ENCODE data around the gene ZNF689. TPM values are rescaled to one million over a fixed set of nuclear protein-coding genes. Genes with fewer than 3 reads are reported as not detected.

The ZNF689 gene
- polyA plus RNA-seq, 2 donors = 1.3 to 2.0 TPM

DNA sequence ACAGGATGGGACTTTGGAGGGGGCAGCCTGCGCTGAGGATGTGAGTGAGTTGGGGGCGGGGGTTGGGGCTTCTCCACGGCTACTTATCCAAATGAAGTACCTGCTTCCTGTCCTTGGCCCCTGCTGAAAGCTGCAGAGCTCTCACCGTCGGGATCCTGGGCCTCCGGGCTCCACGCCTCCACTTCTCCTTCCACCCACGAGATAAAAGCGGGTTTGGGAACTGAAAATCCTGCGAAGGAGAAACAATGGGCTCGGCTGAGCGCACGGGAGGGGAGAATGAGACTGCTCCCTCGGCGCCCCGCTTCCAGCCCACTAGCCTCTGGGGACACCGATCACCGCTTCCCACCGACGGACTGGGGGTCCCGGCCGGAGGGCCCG lies 25.2 kb downstream of the ZNF689 start:
- Histone ChIP-seq H3K9me3 (ENCODE audit: control insufficient read depth in 2 of 2, insufficient read depth in 1 of 2, low read depth in 1 of 2, low read length in 1 of 2) (no peaks in the 10 kb centered on the region), H3K4me1 (ENCODE audit: control insufficient read depth in 2 of 2, insufficient read depth in 2 of 2, low read length in 1 of 2) (peaks cover 0 to 4% of the 10 kb centered on the region in 2 donors), H3K27ac (ENCODE audit: low read depth in 2 of 2, low read length in 1 of 2) (peak overlapping the region; percentile 90), H3K4me3 (ENCODE audit: low read depth in 1 of 2, low read length in 2 of 2) (peak overlapping the region; percentile 72 to 80), H3K36me3 (ENCODE audit: control insufficient read depth in 2 of 2, insufficient read depth in 2 of 2, low read length in 1 of 2) (peaks cover 6 to 15% of the 10 kb centered on the region in 2 donors), H3K27me3 (ENCODE audit: control insufficient read depth in 1 of 2, insufficient read depth in 2 of 2, low read length in 2 of 2) (no peaks in the 10 kb centered on the region)
- 2 to 3% methylated on average over 21 to 23 of the region's 23 CpGs for WGBS, 2 donors

DNA sequence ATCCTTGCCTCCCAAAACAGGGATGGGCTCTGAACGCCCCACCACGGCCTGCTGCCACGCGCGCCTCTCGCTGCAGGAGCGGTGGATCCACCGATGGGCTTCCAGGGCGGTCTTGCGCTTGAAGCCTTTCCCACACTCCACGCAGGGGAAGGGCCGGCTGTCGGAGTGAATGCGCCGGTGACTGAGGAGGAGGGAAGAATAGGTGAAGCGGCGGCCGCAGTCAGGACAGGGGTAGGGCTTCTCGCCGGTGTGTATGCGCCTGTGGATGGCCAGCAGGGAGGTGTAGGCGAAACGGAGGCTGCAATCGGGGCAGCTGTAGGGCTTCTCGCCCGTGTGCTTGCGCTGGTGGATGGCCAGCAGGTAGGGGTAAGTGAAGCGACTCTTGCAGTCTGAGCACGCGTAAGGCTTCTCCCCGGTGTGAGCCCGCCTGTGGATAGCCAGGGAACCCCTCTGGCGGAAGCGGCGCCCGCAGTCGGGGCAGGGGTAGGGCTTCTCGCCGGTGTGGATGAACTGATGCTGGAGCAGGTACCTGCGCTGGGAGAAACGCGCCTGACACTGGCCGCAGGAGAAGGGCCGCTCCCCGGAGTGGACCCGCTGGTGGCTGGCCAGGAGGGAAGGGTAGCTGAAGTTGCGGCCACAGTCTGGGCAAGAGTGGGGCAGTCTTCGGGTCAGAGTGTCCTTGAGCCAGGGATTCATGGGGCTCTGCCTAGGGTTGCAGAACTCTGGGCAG lies 27.4 kb downstream of the ZNF689 start:
- Histone ChIP-seq H3K4me1 (ENCODE audit: control insufficient read depth in 2 of 2, insufficient read depth in 2 of 2, low read length in 1 of 2) (peaks cover 0 to 4% of the 10 kb centered on the region in 2 donors), H3K27me3 (ENCODE audit: control insufficient read depth in 1 of 2, insufficient read depth in 2 of 2, low read length in 2 of 2) (no peaks in the 10 kb centered on the region), H3K36me3 (ENCODE audit: control insufficient read depth in 2 of 2, insufficient read depth in 2 of 2, low read length in 1 of 2) (peaks cover 11 to 15% of the 10 kb centered on the region in 2 donors)

DNA sequence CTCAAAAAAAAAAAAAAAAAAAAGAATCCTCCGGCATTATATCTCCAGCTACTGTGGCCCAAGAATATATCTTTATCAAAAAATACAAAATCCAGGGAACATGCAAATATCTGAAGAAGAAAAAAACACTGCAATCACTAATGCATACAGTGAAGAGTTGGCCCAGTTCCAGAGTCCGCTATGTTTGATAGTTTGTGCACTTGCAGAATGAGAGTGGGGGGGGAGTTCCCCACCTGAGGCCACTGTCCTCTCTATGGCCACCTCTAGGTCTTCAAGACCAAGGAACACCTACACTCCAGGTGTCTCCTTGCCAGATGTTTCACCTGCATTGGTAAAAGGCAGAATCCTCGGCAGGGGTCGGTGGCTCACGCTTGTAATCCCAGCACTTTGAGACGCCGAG lies 28.7 kb downstream of the ZNF689 start:
- Histone ChIP-seq H3K36me3 (ENCODE audit: control insufficient read depth in 2 of 2, insufficient read depth in 2 of 2, low read length in 1 of 2) (peaks cover 11 to 15% of the 10 kb centered on the region in 2 donors), H3K4me3 (ENCODE audit: low read depth in 1 of 2, low read length in 2 of 2) (no peak overlapping the region), H3K27ac (ENCODE audit: low read depth in 2 of 2, low read length in 1 of 2) (no peak overlapping the region), H3K9me3 (ENCODE audit: control insufficient read depth in 2 of 2, insufficient read depth in 1 of 2, low read depth in 1 of 2, low read length in 1 of 2) (no peaks in the 10 kb centered on the region), H3K4me1 (ENCODE audit: control insufficient read depth in 2 of 2, insufficient read depth in 2 of 2, low read length in 1 of 2) (peaks cover 0 to 4% of the 10 kb centered on the region in 2 donors), H3K27me3 (ENCODE audit: control insufficient read depth in 1 of 2, insufficient read depth in 2 of 2, low read length in 2 of 2) (no peaks in the 10 kb centered on the region)
- 83 to 85% methylated on average over 7 of the region's 7 CpGs for WGBS, 2 donors

More for the DNA sequence above, 27.4 kb downstream of the ZNF689 start:
- WGBS, 2 donors = 96% methylated on average over 48 of the region's 48 CpGs
- no peak overlapping the region for H3K4me3 ChIP-seq (ENCODE audit: low read depth in 1 of 2, low read length in 2 of 2)
- H3K9me3 ChIP-seq (ENCODE audit: control insufficient read depth in 2 of 2, insufficient read depth in 1 of 2, low read depth in 1 of 2, low read length in 1 of 2) = no peaks in the 10 kb centered on the region
- H3K27ac ChIP-seq (ENCODE audit: low read depth in 2 of 2, low read length in 1 of 2) = no peak overlapping the region

DNA sequence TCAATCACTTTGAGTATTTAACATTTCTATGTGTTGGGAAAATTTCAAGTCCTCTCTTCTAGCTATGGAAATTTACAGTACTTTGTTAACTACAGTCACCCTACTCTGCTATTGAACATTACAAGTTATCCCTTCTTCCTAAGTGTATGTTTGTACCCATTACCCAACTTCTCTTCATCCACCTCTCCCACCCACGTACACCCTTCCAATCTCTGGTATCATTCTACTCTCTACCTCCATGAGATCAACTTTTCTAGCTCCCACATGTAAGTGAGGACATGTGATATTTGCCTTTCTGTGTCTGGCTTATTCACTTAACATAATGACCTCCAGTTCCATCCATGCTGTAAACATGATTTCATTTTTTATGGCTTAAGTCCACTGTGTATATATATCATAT lies 35.5 kb downstream of the ZNF689 start:
- Histone ChIP-seq H3K27me3 (ENCODE audit: control insufficient read depth in 1 of 2, insufficient read depth in 2 of 2, low read length in 2 of 2) (no peaks in the 10 kb centered on the region), H3K9me3 (ENCODE audit: control insufficient read depth in 2 of 2, insufficient read depth in 1 of 2, low read depth in 1 of 2, low read length in 1 of 2) (no peaks in the 10 kb centered on the region), H3K36me3 (ENCODE audit: control insufficient read depth in 2 of 2, insufficient read depth in 2 of 2, low read length in 1 of 2) (peaks cover 4% of the 10 kb centered on the region in 2 donors), H3K4me1 (ENCODE audit: control insufficient read depth in 2 of 2, insufficient read depth in 2 of 2, low read length in 1 of 2) (peaks cover 0 to 5% of the 10 kb centered on the region in 2 donors), H3K27ac (ENCODE audit: low read depth in 2 of 2, low read length in 1 of 2) (no peak overlapping the region), H3K4me3 (ENCODE audit: low read depth in 1 of 2, low read length in 2 of 2) (no peak overlapping the region)
- 64 to 80% methylated on average over 1 of the region's 1 CpG for WGBS, 2 donors

DNA sequence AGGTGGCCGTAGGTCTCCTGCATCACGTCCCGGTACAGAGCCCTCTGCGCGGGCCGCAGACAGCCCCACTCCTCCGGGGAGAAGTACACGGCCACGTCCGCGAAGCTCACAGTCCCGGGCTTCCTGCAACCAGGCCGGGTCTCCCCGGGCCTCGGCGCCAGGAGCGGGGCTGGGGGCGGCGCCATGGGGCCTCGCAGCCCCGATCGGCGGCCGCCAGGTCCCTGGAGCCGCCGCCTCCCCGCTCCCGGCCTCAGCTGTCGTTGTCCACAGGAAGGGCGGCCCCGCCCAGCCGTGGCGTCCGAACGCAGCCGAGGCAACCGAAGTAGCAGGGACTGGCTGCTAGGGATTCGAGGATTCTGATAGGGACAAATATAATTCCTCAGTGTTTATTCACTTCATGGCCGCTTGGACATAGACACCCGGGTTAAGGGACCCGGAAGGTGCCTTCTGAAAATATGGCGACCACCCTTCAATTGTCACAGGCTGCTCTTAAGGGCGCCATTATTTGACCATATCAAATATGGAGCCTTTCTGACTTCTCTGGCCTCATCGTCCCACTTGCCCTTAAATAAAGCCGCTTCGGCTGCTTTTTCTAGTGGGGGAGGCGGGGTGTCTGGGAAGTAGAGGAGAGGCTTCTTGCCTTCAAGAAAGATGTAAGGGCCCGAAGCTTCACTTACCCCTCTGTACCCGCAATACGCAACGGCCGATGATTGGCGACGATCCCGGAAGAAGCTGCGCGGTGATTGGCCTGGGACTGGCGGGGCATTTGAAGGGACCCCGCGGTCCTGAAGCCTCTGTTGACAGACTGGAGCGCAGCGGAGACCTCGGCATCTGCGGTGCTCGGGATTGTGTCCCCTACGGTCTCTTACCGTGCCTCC lies 38.5 kb downstream of the ZNF689 start, which contains the start of gene ZNF688:
Gene ZNF688 (minus strand): TSS at position 270 of the 878 bp plus-strand sequence. CDS start 85 bp downstream, at position 185.
- Histone ChIP-seq H3K27ac (ENCODE audit: low read depth in 2 of 2, low read length in 1 of 2) (peak within 1 kb of the TSS; percentile 93), H3K27me3 (ENCODE audit: control insufficient read depth in 1 of 2, insufficient read depth in 2 of 2, low read length in 2 of 2) (no peaks in the 10 kb centered on the region), H3K4me3 (ENCODE audit: low read depth in 1 of 2, low read length in 2 of 2) (peak within 1 kb of the TSS; percentile 62 to 75), H3K36me3 (ENCODE audit: control insufficient read depth in 2 of 2, insufficient read depth in 2 of 2, low read length in 1 of 2) (peaks cover 0 to 4% of the 10 kb centered on the region in 2 donors), H3K4me1 (ENCODE audit: control insufficient read depth in 2 of 2, insufficient read depth in 2 of 2, low read length in 1 of 2) (peaks cover 0 to 5% of the 10 kb centered on the region in 2 donors), H3K9me3 (ENCODE audit: control insufficient read depth in 2 of 2, insufficient read depth in 1 of 2, low read depth in 1 of 2, low read length in 1 of 2) (no peaks in the 10 kb centered on the region)
- 0% methylated on average over 67 of the region's 67 CpGs for WGBS, 2 donors

DNA sequence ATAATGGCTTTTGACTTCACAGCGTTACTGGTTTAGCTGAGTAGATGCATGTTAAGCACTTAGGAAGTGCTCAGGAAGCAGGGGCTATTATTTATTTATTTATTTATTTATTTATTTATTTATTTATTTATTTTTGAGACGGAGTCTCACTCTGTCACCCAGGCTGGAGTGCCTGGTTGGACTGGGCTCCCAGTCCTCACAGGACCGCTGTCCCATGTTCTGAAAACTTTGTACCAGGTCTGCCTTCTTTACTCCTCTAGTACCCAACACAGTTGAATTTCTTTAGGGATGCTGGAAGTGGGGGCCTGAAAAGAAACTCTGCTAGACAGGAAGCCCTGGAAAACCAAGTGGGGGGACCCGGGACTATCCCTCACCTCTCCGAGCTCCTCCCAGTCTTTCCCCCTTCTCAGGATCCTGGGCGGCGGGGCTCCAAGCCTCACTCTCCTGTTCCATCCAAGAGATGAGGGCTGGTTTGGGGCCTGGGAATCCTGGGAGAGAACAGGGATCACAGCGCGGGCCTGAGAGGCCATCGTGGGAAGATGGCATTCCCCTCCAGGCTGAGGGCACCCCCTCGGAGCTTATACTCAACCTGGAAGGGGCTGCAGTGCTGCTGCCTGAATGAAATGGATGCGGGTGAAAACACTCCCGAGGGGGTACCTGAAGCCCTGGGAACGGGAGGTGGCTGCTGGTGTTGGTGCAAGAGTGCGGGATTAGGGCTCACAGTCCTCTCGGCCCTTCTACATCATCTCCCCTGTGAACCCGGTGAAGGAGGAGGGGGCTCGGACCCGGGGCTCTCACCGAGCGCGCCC lies 39.3 kb downstream of the ZNF689 start:
- H3K27ac ChIP-seq (ENCODE audit: low read depth in 2 of 2, low read length in 1 of 2) = peak overlapping the region; percentile 93
- H3K9me3 ChIP-seq (ENCODE audit: control insufficient read depth in 2 of 2, insufficient read depth in 1 of 2, low read depth in 1 of 2, low read length in 1 of 2) = no peaks in the 10 kb centered on the region
- WGBS, 2 donors = 10 to 11% methylated on average over 22 of the region's 22 CpGs
- no peaks in the 10 kb centered on the region for H3K27me3 ChIP-seq (ENCODE audit: control insufficient read depth in 1 of 2, insufficient read depth in 2 of 2, low read length in 2 of 2)
- H3K4me3 ChIP-seq (ENCODE audit: low read depth in 1 of 2, low read length in 2 of 2) = peak overlapping the region; percentile 62 to 75
- H3K4me1 ChIP-seq (ENCODE audit: control insufficient read depth in 2 of 2, insufficient read depth in 2 of 2, low read length in 1 of 2) = peaks cover 0 to 5% of the 10 kb centered on the region in 2 donors
- H3K36me3 ChIP-seq (ENCODE audit: control insufficient read depth in 2 of 2, insufficient read depth in 2 of 2, low read length in 1 of 2) = peaks cover 0 to 4% of the 10 kb centered on the region in 2 donors

DNA sequence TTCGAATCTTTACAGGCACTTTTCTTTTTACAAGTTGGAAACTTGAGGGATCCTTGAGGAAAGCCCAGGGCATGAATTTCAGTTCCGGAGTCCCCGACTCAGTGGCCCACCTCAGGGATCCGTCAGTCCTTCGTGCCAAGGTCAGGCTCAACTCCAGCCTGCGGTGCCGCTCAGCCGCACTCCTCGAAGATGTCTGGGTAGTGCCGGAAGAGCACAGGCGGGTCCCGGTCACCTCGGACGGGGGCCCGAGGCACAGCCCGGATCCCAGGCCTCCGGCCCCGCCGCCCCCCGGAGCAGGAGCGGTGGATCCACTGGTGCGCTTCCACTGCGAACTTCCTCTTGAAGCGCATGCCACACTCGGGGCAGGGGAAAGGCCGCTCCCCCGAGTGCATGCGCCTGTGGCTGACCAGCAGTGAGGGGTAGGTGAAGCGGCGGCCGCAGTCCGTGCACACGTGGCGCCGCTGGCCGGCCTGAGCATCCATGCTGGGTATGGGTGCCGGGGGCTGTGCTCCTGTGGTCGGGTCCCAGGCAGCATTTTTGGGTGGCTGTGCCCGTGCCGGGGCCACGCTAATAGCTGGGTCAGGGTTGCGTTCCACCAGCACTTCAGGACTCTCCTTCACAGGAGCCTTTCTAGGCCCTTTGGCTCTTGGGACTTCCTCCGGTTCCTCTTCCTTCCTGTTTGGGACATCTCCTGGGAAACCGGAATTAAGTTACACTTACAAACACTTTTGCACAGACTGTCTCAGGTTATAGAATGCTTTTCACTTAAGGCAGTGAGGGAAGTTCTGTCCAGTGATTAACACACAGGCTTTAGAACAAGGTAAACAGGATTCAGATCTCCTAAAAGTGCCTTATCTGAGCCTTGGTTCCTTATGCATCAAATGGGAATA lies 40.2 kb downstream of the ZNF689 start:
- H3K27me3 ChIP-seq (ENCODE audit: control insufficient read depth in 1 of 2, insufficient read depth in 2 of 2, low read length in 2 of 2) = no peaks in the 10 kb centered on the region
- WGBS, 2 donors = 86 to 88% methylated on average over 39 to 44 of the region's 44 CpGs
- H3K4me1 ChIP-seq (ENCODE audit: control insufficient read depth in 2 of 2, insufficient read depth in 2 of 2, low read length in 1 of 2) = peaks cover 0 to 5% of the 10 kb centered on the region in 2 donors
- H3K27ac ChIP-seq (ENCODE audit: low read depth in 2 of 2, low read length in 1 of 2) = no peak overlapping the region
- H3K4me3 ChIP-seq (ENCODE audit: low read depth in 1 of 2, low read length in 2 of 2) = no peak overlapping the region
- no peaks in the 10 kb centered on the region for H3K9me3 ChIP-seq (ENCODE audit: control insufficient read depth in 2 of 2, insufficient read depth in 1 of 2, low read depth in 1 of 2, low read length in 1 of 2)
- H3K36me3 ChIP-seq (ENCODE audit: control insufficient read depth in 2 of 2, insufficient read depth in 2 of 2, low read length in 1 of 2) = peaks cover 0 to 4% of the 10 kb centered on the region in 2 donors

DNA sequence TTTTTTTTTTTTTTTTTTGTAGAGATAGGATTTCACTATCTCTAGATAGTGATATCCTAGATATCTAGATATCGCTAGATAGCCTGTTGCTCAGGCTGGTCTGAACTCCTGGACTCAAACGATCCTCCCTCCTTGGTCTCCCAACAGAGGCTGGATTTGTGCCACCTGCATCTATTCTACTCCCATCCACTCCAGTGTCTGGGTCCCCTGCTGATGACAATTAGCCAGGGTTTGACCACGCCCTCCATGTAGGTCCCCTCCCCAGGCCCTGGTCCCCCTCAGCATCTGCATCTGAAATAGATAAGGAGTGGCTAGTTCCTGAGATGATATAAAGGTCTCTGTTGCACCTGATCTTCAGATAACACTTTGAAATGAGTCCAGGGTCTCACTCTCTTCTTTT lies 40.9 kb downstream of the ZNF689 start:
- Histone ChIP-seq H3K36me3 (ENCODE audit: control insufficient read depth in 2 of 2, insufficient read depth in 2 of 2, low read length in 1 of 2) (peaks cover 0 to 4% of the 10 kb centered on the region in 2 donors), H3K4me1 (ENCODE audit: control insufficient read depth in 2 of 2, insufficient read depth in 2 of 2, low read length in 1 of 2) (peaks cover 0 to 5% of the 10 kb centered on the region in 2 donors), H3K9me3 (ENCODE audit: control insufficient read depth in 2 of 2, insufficient read depth in 1 of 2, low read depth in 1 of 2, low read length in 1 of 2) (no peaks in the 10 kb centered on the region), H3K4me3 (ENCODE audit: low read depth in 1 of 2, low read length in 2 of 2) (no peak overlapping the region), H3K27ac (ENCODE audit: low read depth in 2 of 2, low read length in 1 of 2) (no peak overlapping the region), H3K27me3 (ENCODE audit: control insufficient read depth in 1 of 2, insufficient read depth in 2 of 2, low read length in 2 of 2) (no peaks in the 10 kb centered on the region)
- 93 to 97% methylated on average over 3 of the region's 3 CpGs for WGBS, 2 donors
